Transverse colon (tissue), 4 donors: Measurements from ENCODE around the gene LRRC42.

Experiments
- EP300 ChIP-seq: sonication (generic); formaldehyde crosslinking; IDR thresholded peaks from one replicate; pipeline ENCODE4 v1.6.1; 2017; ENCODE audit warnings: antibody characterized with exemption, low read depth
- POLR2AphosphoS5 ChIP-seq, 3 donors: sonication (generic); formaldehyde crosslinking; IDR thresholded peaks; one replicate each; pipeline ENCODE4 v1.6.1; 2016; ENCODE audit warnings: antibody characterized with exemption in 3 of 3
- TF ChIP-seq, protein P1 (sequence below), 5 experiments: fragments of 200-600 bp in 3 of 5; fragments of 450-650 bp in 2 of 5; sonication (generic) in 3 of 5; IDR thresholded peaks; 1 replicate in 2 of 5; 2 replicates in 3 of 5; pipeline ENCODE4 v1.5.1; 2016 to 2017; ENCODE audit warnings: antibody characterized with exemption in 5 of 5, inconsistent platforms in 3 of 5, mild to moderate bottlenecking in 2 of 5, moderate library complexity in 1 of 5

DNA sequence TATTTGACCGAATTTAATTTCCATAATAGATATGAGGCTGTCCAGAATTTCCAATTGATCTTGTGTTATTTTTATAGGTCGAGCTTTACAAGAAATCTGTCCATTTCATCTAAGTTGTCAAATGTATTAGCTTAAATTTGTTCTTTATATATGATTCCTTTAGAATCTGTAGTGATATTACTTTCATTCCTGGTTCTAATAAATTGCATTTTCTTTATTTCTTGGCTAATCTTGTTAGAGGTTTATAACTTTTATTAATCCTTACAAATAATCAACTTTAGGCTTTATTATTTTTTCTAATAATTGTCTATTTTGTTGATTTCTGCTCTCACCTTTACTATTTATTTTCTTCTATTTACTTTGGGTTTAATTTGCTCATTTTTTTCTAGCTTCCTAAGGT, 14.6 kb upstream of the LRRC42 start:
- TF ChIP-seq, protein P1, sequence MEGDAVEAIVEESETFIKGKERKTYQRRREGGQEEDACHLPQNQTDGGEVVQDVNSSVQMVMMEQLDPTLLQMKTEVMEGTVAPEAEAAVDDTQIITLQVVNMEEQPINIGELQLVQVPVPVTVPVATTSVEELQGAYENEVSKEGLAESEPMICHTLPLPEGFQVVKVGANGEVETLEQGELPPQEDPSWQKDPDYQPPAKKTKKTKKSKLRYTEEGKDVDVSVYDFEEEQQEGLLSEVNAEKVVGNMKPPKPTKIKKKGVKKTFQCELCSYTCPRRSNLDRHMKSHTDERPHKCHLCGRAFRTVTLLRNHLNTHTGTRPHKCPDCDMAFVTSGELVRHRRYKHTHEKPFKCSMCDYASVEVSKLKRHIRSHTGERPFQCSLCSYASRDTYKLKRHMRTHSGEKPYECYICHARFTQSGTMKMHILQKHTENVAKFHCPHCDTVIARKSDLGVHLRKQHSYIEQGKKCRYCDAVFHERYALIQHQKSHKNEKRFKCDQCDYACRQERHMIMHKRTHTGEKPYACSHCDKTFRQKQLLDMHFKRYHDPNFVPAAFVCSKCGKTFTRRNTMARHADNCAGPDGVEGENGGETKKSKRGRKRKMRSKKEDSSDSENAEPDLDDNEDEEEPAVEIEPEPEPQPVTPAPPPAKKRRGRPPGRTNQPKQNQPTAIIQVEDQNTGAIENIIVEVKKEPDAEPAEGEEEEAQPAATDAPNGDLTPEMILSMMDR (IDR thresholded peaks at IDR 0.05): no peak
- TF ChIP-seq POLR2AphosphoS5 (IDR thresholded peaks at IDR 0.05) (no peak), EP300 (no peak)
